Measurements from ENCODE around the gene RPL28. TPM values are rescaled to one million over a fixed set of nuclear protein-coding genes. Genes with fewer than 3 reads are reported as not detected.
A peak's percentile ranks its signal among the peaks of the same experiment; 100 is the strongest.
"Not testable (repeated sequence)": the region's sequence is repeated elsewhere in the genome, so short reads cannot be mapped to it uniquely, and the experiment has no call there.

The RPL28 gene
- total RNA-seq, 2 donors from 2014 or later, result 1,151 to 1,179 TPM

DNA sequence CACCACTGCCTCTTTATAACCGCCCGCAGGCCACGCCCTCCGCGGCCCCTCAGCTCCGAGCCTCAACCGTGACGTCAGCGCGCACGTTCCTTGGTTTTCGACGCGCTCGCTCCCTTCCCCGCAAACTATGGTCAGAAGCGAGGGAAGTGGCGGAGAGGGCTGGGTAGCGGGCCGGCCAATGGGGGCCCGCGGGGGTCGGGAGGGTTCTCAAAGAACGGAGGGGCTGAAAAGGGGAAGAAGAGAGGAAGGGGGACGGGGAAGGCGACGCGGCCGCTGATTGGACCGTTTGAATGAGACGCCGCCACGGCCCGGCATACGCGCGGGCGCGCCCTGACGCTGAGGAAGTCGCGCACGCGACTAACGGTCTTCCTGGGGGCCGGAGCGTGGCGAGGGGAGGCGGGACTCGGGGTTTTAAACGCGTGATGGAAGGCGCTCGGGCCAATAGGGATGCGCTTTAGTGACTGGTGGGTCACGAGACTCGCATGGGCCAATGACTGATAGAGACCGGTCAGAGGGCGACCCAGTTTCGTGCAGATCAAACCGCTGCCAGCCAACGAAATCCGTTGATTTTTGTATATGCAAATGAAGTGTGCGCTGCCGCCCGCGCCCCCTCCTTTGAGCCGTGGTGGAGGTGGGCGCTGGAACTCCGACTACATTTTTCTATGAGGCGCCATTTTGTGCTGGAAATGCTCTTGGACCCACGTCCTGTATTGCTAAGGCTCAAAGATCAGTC lies 22.2 kb downstream of the RPL28 start:
- intact Hi-C loops (cut with DNase I, micrococcal nuclease), result no loop called here

DNA sequence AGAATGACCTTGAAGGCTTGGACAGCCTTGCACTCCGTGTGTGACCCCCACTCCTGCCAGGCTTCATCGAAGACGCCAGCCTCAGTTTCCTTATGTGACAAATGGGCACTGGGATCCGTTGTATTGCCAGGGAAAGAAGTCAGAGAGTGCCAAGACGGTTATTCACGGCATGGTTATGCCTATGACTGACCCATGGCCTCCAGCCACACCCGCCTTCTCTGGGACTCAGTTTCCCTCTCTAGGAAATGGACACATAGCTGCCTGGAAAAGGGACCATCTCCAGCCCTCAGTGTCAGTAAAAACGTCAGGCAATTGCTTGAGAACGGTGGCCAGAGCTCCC lies 22.8 kb downstream of the RPL28 start:
- intact Hi-C loops (cut with DNase I, micrococcal nuclease), result no loop called here
- no peak for ATAC-seq
- DNase-seq, result no peak

More for the DNA sequence above, 22.2 kb downstream of the RPL28 start:
- ATAC-seq, result peak; percentile 96
- peak; percentile 98 to 99 for DNase-seq

DNA sequence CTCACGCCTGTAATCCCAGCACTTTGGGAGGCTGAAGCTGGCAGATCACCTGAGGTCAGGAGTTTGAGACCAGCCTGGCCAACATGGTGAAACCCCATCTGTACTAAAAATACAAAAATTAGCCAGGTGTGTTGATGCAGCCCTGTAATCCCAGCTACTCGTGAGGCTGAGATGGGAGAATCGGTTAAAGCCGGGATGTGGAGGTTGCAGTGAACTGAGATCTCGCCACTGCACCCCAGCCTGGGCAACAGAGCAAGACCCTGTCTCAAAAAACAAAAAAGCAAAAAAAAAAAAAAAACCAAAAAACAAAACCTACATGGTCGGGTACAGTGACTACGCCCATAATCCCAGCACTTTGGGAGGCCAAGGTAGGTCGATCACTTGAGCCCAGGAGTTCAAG lies 23.4 kb downstream of the RPL28 start:
- DNase-seq; ATAC-seq; intact Hi-C loops (cut with DNase I, micrococcal nuclease): not testable (repeated sequence)

DNA sequence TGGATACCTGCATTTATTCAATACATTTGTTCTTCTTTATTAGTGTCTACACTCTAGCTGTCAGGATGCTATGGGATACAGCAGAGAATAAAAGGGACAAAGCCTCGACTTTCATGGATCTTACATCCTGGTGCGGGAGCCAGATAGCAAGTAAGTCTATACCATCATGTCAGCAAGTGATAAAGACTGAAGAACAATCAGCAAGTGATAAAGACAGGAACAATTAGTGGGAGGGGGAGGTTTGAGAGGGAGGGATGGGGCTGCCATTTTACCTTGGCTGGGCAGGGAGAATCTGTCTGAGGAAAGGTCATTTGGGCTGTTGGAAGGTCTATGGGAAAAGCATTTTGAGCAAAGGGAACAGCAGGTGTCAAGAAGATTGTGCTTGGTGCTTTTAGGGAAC lies 24.4 kb downstream of the RPL28 start:
- intact Hi-C loops (cut with DNase I, micrococcal nuclease), result no loop called here
- DNase-seq (no peak), ATAC-seq (no peak)

DNA sequence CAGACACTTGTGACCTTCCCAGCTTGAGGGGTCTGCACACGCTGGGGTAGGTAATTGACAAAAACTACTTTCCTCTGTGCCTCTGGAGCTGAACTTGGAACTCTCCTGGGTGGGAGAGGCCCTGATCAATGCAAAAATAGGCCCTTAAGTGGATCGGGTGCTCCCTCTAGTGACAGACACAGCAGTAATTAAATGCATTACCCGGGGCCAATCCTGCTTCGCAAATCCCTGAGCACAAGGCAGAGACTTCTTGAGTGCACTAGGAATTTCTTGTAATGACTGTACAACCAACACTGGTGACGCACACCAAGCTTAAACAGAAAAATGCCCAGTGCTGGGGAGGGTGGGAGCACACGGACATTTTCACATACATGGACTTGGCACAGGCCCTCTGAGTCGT lies 32.5 kb downstream of the RPL28 start:
- peak in 1 of 2 donors; percentile 62 for DNase-seq
- ATAC-seq, result peak; percentile 95
- intact Hi-C loops (cut with DNase I, micrococcal nuclease), result loop anchor here in 1 of 2 donors (5.0 kb wide), 1 partner anchor 276 kb away; no protein-coding TSS in a partner anchor

DNA sequence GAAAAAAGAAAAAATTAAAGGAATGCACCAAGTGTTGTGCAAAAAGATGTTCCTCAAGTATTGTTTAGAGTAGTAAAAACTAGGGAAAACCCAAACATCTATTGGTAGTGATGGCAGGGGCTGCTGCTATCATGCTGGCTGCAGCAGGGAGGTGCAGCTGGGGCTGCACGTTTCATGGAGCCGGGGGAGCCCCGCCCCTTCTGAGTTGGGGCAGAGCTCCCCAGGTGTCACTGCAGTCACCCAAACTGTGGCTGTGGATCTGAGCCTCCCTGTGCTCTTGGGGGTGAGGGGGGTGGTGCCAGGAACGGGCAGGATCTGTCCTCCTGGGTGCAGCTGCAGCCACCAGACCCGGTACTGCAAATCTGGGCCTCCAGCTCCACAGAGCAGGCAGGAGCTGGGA lies 33.4 kb downstream of the RPL28 start:
- no peak for ATAC-seq
- no peak for DNase-seq
- intact Hi-C loops (cut with DNase I, micrococcal nuclease), result loop anchor here in 1 of 2 donors (5.0 kb wide), 1 partner anchor 277 kb away; no protein-coding TSS in a partner anchor

DNA sequence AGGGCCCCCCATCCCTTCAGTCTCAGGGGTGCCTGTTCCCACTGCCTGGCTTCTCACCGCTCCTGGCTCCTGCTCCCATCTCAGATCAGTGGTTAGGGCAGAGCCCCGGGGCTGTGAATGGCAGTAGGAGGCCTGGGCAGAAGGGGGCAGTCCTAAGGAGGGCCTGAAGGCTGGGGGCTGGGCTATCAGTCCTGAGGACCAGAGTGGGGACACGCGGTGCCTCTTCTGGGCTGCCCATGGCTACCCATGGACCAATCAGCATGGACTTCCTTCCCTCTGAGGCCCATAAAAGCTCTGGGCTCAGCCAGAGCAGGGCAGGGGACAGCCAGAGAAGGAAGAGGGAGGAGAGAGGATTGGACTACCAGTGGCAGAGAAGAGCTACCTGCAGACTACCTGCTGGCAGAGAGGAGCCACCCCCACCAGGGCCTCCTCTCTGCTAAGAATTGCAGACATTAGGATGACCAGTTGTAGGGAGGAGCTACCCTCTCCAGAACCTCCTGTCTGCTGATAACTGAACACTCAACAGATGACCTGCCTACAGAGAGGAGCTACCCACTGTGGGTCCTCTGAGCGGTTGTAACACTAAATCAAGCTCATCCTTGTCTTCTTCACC lies 34.0 kb downstream of the RPL28 start:
- intact Hi-C loops (cut with DNase I, micrococcal nuclease), result loop anchor here in 1 of 2 donors (5.0 kb wide), 1 partner anchor 277 kb away; no protein-coding TSS in a partner anchor
- no peak for ATAC-seq
- DNase-seq, result no peak

DNA sequence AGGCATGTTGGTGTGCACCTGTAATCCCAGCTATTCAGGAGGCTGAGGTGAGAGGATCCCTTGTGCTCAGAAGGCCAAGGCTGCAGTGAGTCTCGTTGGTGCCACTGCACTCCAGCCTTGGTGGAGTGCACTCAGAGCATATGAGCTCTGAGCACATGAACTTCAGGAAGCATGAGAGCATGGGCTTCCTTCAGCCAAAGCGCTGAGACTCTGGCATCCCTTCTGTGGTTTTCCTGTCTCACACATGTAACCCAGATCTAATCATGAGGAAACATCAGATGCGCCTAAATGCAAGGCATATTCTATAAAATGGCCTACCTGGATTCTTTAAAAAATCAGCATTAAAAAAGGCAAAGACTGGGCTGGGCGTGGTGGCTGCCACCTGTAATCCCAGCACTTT lies 35.5 kb downstream of the RPL28 start:
- DNase-seq; intact Hi-C loops (cut with DNase I, micrococcal nuclease): not testable (repeated sequence)

DNA sequence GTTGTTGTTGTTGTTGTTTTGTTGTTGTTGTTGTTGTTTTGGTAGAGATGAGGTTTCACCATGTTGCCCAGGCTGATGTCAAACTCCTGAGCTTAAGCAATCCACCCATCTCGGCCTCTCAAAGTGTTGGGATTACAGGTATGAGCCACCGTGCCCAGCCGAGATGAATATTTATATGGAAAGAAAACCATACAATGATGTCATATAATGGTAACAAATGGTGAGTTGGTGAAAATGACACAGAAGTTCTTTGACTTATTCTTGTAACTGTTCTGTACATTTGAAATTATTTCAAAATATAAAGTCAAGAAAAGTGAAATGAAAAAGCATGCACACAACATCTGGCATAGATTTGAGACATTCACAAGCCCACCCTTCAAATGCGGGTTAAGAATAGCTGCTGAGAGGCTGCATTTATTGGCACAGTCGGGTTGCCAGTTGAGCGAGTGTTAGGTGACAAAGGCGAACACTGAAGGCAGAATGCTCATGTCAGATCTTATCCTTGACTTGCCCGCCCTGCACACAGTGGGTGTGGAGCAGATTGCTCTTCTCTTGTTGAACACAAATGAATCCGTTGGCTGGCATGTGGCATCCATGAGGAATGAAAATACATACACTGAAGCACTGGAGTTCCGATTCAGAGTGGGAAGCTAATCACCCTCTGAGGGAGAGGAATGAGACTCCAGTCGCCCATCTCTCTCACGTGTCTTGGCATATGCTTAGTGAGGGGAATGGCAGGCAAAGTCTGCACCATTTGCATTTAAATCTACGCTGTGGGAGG lies 37.7 kb downstream of the RPL28 start:
- DNase-seq, result no peak
- intact Hi-C loops (cut with DNase I, micrococcal nuclease), result no loop called here

More for the DNA sequence above, 35.5 kb downstream of the RPL28 start:
- not testable (repeated sequence) for ATAC-seq

DNA sequence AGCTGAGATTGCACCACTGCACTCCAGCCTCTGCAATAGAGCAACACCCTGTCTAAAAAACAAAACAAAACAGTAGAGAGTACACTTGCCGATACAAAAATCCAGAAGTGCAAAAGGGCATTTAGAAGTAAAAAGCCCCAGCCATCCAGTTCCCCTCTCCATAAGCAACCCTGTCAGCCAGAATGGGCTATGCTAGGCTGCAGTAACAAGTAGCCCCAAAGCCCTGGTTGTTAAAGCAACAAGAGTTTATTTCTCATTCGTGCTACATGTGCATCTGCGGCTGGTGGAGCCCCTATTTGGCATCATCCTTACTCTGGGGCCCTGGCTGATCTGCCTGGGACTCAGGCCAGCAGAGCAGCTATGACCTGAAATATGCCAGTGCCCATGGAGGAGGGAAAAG lies 38.8 kb downstream of the RPL28 start:
- ATAC-seq (no peak), DNase-seq (no peak)
- intact Hi-C loops (cut with DNase I, micrococcal nuclease), result no loop called here

More for the DNA sequence above, 37.7 kb downstream of the RPL28 start:
- no peak for ATAC-seq

DNA sequence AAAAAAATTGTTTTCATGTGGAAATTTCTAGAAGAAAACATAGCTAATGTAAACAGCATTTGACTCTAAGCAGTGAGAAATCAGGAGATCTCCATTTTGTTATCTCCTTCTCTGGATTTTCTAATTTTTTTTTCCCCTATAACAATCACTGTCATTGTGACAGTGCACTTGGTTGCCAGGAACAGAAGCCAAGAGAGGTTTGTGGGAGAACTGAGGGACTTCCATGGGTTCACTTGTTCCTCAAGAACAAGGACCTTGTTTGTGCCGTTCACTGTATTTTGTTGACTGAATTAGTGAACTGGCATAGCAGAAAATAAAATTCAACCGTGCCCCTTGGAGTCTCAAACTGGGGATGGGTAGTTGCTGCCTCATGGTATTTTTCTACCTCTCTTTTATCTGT lies 40.3 kb downstream of the RPL28 start:
- ATAC-seq, result no peak
- DNase-seq, result no peak
- intact Hi-C loops (cut with DNase I, micrococcal nuclease), result no loop called here

DNA sequence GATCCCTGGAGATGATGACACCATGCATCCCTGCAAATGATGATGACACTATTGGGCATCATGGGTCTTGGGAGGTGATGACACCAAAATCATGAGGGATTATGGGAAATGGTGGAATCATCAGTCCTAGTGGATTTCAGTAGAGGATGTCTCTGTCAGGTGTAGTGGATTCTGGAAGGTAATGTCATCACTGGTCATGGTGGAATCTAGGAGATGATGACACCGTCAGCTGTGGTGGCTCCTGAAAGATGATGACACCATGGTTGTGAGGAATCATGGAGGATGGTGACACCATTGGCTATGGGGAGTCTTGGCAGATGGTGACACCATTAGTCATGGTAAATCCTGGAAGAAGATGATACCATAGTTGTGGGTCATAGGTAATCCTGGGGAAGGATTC lies 45.5 kb downstream of the RPL28 start:
- no peak for ATAC-seq
- intact Hi-C loops (cut with DNase I, micrococcal nuclease), result no loop called here
- DNase-seq, result no peak

DNA sequence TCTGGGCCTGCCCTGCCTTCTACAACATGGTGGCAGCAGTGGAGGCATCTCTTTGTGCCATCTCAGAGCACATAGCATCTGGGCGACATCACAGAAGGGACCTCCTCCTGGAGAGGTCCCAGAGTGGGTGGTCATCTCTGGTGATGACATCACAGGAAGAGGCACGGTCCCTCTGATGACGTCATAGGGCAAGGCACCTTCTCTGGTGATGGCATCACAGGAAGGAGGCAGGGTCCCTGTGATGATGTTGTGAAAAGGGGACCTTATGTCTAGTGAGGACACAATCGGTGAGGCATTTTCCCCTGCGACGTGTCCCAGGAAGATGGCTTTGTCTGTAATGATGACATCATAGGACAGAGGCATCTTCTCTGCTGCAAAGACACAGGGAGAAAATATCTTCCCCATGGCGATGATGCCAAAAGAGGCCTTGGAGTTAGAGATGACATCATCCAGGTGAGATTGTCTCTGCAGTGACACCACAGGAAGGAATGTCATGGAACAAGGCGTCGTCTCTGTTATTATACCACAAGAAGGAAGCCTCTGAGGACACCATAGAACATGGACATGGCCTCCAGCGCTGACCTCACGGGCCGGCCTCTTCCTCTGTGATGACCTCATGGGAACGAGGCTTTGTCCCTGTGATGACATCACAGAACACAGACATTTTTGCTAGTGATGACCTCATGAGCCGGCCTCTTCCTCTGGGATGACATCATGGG lies 46.7 kb downstream of the RPL28 start:
- no peak for DNase-seq
- intact Hi-C loops (cut with DNase I, micrococcal nuclease), result no loop called here
- no peak for ATAC-seq

DNA sequence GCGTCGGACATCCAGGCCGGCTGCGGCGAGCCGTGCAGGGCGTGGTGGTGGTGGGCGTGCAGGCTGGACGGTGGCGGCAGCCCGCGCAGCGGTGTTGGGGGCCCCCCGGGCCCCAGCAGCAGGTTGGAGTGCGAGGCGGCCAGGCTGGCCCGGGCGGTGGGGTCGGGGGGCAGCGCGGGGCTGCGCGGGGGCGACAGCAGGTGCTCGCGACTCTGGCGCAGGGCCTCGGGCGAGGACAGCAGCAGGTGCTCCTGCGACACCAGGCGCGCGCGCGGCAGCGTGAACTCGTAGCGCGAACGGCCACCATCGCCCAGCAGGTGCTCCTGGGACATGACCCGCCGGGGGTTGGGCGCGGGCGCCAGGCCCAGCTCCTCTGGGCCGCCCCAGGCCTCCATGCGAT lies 47.6 kb downstream of the RPL28 start:
- DNase-seq, result no peak
- intact Hi-C loops (cut with DNase I, micrococcal nuclease), result no loop called here
- ATAC-seq, result no peak

DNA sequence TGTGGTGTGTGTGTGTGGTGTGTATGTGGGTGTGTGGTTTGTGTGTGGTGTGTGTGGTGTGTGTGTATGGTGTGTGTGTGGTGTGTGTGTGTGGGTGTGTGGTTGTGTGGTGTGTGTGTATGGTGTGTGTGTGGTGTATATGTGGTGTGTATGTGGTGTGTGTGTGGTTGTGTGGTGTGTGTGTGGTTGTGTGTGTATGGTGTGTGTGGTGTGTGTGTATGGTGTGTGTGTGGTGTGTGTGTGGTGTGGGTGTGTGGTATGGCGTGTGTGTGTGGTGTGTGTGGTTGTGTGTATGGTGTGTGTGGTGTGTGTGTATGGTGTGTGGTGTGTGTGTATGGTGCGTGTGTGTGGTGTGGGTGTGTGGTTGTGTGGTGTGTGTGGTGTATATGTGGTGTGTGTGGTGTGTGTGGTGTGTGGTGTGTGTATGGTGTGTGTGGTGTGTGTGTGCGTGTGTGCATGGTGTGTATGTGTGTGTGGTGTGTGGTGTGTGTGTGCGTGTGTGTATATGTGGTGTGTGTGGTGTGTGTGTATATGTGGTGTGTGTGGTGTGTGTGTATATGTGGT lies 48.7 kb downstream of the RPL28 start:
- ATAC-seq (no peak), DNase-seq (no peak)
- intact Hi-C loops (cut with DNase I, micrococcal nuclease), result no loop called here

DNA sequence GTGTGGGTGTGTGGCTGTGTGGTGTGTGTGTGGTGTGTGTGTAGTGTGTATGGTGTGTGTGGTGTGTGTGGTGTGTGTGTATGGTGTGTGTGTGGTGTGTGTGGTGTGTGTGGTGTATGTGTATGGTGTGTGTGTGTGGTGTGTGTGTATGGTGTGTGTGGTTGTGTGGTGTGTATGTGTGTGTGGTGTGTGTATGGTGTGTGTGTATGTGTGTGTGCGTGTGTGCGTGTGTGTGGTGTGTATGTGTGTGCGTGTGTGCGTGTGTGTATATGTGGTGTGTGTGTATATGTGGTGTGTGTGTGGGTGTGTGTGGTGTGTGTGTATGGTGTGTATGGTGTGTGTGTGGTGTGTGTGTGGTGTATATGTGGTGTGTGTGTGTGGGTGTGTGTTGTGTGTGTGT lies 49.3 kb downstream of the RPL28 start:
- intact Hi-C loops (cut with DNase I, micrococcal nuclease), result no loop called here
- no peak for DNase-seq
- no peak for ATAC-seq

DNA sequence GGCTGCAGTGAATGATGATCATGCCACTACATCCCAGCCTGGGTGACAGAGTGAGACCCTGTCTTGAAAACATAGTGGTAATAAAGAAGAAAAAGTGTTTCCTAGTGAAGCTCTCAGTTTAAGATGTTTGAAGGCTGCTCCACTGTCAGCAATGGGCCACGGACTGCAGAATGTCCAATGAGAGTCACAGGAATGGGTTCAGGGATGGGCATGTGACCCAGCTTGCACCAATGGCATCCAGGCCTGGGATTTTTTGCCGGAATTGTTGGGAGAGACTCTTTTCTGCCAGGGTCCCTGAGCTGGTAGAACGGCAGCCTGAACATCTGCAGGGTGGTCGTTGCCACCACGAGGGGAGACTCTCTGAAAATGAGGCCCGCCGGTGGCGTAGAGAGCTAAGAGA lies 51.1 kb downstream of the RPL28 start:
- intact Hi-C loops (cut with DNase I, micrococcal nuclease), result no loop called here
- no peak for DNase-seq
- no peak for ATAC-seq

DNA sequence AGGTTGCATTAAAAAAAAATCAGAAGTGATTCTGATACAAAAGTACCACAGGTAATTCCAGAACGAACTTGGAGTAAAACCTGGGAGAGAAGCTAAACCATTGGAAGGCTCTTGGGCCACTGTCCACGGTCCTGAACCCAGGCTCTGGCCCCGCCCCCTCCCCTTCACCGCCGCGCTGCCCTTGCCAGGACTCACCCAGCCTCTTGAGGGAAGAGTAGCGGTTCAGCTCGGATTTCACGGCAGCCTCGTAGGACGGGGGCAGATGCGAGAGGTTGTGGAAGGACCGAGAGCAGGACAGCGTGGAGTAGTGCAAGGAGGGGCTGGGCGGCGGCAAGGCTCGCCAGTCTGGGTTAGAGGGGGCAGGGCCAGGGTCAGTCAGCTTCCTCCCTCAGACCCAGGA lies 51.7 kb downstream of the RPL28 start:
- intact Hi-C loops (cut with DNase I, micrococcal nuclease), result no loop called here
- ATAC-seq, result peak; percentile 91
- peak in 1 of 2 donors; percentile 63 for DNase-seq

DNA sequence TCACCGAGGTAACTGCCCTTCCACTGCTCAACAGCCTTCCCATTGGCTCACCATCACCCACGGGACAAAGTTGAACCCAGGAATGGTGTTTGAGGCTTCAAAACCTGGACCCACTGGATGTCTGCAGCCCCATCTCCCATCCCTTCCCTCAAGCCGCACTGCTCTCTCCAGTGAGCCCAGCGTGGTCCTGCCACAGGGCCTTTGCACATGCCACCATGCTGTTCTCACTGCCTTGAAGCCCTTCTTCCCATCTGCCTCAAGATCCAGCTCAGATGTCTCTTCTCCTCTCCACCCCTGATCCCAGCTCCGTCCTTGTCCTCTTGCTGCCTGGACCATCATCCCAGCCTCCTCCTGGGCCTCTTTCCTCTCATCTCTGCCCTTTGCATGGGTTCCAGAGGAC lies 53.3 kb downstream of the RPL28 start:
- no peak for ATAC-seq
- intact Hi-C loops (cut with DNase I, micrococcal nuclease), result no loop called here

More for the DNA sequence above, 53.3 kb downstream of the RPL28 start:
- no peak for DNase-seq

Data from left colon (tissue), 2 donors.